Measurements from ENCODE around the gene YWHAQ. TPM values are rescaled to one million over a fixed set of nuclear protein-coding genes. Genes with fewer than 3 reads are reported as not detected.

The YWHAQ gene
- polyA plus RNA-seq, 2 of the 4 experiments (the other 2 are of a cell fraction), result 661 to 833 TPM

GRCh38 chr2:9679218-9679617, 48.4 kb upstream of the YWHAQ start:
- ChIA-PET POLR2A (no interaction called here), CTCF (interaction anchor here (0.7 kb wide), 1 partner anchor 370 kb away, joined by 3 read pairs; no protein-coding TSS in a partner anchor)
- FAIRE-seq, result no peak
- Histone ChIP-seq H3K4me1 (peaks cover 33% of the 10 kb centered on the region), H3K4me2 (no peak overlapping the region), H3K27ac (peak overlapping the region in 1 of 2 experiments; percentile 27; a peak in 2 of 6 replicates), H3K4me3 (no peak overlapping the region), H3K9me3 (no peaks in the 10 kb centered on the region)
- no peak for ATAC-seq
- 61% methylated on average over 2 of the region's 2 CpGs for WGBS (ENCODE audit: missing lambda C conversion rate)
- no peak for TF ChIP-seq ZFP36 (IDR thresholded peaks at IDR 0.05; ENCODE audit: borderline replicate concordance, partially characterized antibody)
- no peak for TF ChIP-seq JUN (IDR thresholded peaks at IDR 0.05)
- TF ChIP-seq RAD21 (conservative IDR thresholded peaks at IDR 0.05 in 1 of 2, IDR thresholded peaks at IDR 0.05 in 1 of 2), result no peak
- TF ChIP-seq POLR2AphosphoS2 (conservative IDR thresholded peaks at IDR 0.05; ENCODE audit: low read length), result no peak
- no peak for TF ChIP-seq EP300 (IDR thresholded peaks at IDR 0.05)
- no peak for TF ChIP-seq NR3C1 (IDR thresholded peaks at IDR 0.05)
- no peak for TF ChIP-seq CEBPB (IDR thresholded peaks at IDR 0.05)
- TF ChIP-seq KDM1A (IDR thresholded peaks at IDR 0.05; ENCODE audit: low read depth), result no peak
- no peak for TF ChIP-seq NFE2L2 (conservative IDR thresholded peaks at IDR 0.05; ENCODE audit: low read length)
- TF ChIP-seq HOXA7 (CRISPR knock-in tag; IDR thresholded peaks at IDR 0.05), result no peak
- no peak for TF ChIP-seq FOXS1 (CRISPR knock-in tag; IDR thresholded peaks at IDR 0.05)
- TF ChIP-seq HOXB13 (CRISPR knock-in tag; IDR thresholded peaks at IDR 0.05; ENCODE audit: low read depth), result no peak
- no peak for TF ChIP-seq GATA3 (IDR thresholded peaks at IDR 0.05; ENCODE audit: borderline replicate concordance)
- no peak for TF ChIP-seq POLR2A (IDR thresholded peaks at IDR 0.05; ENCODE audit: low read length)
- DNase-seq (ENCODE audit: low read depth in 1 of 2, low spot score in 1 of 2), result no peak

- no peak for FAIRE-seq
Measured at GRCh38 chr2:9678544-9678943, 47.7 kb upstream of the YWHAQ start.

More at GRCh38 chr2:9678544-9678943, 47.7 kb upstream of the YWHAQ start:
- ChIA-PET CTCF (interaction anchor here (0.7 kb wide), 1 partner anchor 371 kb away, joined by 3 read pairs; no protein-coding TSS in a partner anchor), POLR2A (no interaction called here)
- Histone ChIP-seq H3K9me3 (no peaks in the 10 kb centered on the region), H3K4me1 (peaks cover 37% of the 10 kb centered on the region), H3K4me3 (no peak overlapping the region), H3K27ac (no peak overlapping the region; a peak in 1 of 6 replicates), H3K4me2 (no peak overlapping the region)
- 90% methylated on average over 10 of the region's 10 CpGs for WGBS (ENCODE audit: missing lambda C conversion rate)
- no peak for ATAC-seq
- DNase-seq (ENCODE audit: low read depth in 1 of 2, low spot score in 1 of 2), result no peak
- TF ChIP-seq CBX8 (IDR thresholded peaks at IDR 0.05) (no peak), CTCF (IDR thresholded peaks at IDR 0.05) (no peak), ZNF302 (CRISPR knock-in tag; IDR thresholded peaks at IDR 0.05) (no peak), E2F6 (IDR thresholded peaks at IDR 0.05; ENCODE audit: borderline replicate concordance, low read depth) (no peak), RAD21 (conservative IDR thresholded peaks at IDR 0.05 in 1 of 2, IDR thresholded peaks at IDR 0.05 in 1 of 2) (no peak), RNF2 (IDR thresholded peaks at IDR 0.05; ENCODE audit: borderline replicate concordance, low read depth) (no peak)
